NCI-H1436 treated with DMSO at 0.1 percent for 48 hours (cell line): ENCODE results near the gene EPAS1.

Source experiments
- DNase-seq: peaks from one replicate; lab custom pipeline; 2025; lab: John Stamatoyannopoulos, UW

The EPAS1 gene

DNA sequence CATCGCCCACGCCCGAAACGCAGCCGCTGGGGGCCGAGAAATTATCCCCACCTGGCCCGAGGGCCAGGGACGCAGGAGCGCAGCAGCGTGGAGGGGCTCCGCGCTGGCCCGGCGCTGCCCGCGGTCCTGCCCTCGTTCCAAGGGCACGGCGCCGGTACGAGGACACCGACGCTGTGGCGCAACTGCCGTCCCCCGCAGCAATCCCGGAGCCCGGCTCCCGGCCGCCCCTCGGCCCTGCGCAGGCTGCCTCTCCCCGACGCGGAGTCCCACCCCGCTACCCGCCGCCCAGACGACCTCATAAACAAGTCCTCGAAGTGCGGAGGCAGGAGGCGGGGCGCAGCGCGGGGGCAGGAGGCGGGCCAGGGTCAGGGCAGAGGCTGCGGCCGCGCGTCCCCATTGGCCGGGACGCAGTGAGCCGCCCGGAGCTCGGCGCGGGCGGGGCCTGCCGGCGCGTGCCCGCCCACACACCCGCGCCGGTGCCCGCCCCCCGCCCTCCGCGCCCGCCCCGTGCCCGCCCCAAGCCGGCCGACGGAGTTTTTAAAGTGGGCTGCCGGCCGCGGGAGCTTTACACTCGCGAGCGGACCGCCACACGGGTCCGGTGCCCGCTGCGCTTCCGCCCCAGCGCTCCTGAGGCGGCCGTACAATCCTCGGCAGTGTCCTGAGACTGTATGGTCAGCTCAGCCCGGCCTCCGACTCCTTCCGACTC lies at the start of gene EPAS1:
Gene EPAS1, plus strand, starts transcription at position 568 of the 706 bp plus-strand sequence. CDS start 505 bp downstream, outside the sequence.
- DNase-seq, result no peak

DNA sequence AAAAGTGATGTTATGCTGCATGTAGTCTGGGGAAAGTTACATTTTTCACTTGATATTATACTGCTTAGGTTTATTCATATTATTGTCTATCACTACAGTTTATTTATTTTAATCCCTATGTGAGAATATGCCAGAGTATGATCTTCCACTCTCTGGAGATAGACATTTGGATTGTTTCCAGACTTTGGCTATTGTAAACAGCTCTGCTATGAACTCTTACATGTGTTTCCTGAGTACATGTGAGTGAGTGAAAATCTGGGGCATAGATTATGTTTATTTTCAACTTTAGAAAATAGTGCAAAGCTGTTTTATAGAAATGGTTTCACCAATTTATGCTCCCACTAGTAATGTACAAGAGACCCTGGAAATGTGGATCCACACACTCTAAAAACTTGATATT lies 49.0 kb upstream of the EPAS1 start:
- no peak for DNase-seq

DNA sequence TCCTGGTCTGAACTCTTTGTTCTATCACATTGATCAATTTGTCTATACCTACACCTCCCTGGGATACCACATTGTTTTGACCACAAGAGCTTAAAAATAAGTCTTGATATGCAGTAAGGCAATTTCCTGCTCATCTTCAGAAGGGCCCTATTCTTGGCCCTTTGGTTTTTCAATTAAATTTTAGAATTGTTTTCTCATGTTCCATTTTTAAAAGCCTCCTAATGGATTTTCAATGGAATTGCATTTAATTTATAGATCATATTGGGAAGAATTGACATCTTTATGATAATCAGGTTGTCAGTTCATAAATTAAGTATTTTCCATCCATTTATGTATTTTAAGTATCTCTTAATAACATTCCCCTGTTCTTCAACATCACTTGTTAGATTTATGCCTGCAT lies 47.6 kb upstream of the EPAS1 start:
- DNase-seq, result no peak

DNA sequence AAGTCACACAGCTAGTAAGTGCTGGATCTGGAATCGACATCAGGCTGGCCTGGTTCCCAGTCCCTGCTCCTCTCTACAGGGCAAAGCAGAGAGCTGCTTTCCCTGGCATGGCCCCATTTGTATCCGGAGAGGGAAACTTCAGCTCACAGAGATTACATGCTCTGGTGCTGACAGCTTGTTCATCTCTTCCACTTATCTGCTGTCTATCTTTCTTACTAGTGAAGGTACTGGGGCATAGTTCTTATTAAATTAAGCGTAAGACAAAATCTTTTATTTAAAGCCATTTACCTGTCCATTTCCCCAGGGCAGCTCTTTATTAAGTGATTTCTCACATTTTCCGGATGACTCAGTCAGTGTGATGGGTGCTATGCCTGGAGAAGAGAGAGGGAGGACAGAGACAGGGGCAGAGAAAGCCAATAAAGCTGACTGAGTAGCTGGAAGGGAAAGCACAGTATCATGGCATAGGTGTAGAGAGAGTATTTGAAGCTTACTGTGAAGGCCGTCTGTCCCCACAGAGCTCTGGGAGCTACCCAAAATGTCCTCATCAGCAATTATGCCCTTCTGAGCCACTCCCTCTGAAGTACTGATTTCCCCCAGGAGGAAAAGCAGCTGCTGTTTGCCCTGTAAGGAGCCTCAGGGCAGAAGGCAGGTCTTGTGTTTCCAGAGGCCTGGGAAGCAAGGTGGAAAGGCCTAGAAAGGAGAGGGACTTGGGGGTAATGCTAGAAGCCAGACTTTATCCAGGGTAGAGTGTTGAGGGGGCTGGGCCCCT lies 44.1 kb upstream of the EPAS1 start:
- peak; percentile 66 for DNase-seq

DNA sequence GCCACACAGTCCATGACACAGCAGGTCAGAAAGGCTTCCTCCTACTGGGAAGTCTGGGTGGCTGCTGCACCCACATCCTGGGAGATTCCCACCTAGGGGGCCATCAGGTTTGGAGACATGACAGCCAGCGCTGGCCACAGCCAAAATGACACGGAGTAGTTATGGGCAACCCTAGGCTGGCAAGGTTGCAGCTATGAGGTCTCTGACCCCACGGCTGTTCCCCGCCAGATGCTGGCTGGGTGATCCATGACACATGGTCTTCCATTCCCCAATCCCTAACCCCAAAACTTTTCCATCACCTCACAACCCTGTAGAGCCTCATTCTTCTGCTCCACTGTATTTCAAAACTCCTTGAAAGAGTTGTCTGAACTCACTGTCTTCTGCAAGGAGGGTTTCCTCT lies 42.7 kb upstream of the EPAS1 start:
- DNase-seq, result no peak

DNA sequence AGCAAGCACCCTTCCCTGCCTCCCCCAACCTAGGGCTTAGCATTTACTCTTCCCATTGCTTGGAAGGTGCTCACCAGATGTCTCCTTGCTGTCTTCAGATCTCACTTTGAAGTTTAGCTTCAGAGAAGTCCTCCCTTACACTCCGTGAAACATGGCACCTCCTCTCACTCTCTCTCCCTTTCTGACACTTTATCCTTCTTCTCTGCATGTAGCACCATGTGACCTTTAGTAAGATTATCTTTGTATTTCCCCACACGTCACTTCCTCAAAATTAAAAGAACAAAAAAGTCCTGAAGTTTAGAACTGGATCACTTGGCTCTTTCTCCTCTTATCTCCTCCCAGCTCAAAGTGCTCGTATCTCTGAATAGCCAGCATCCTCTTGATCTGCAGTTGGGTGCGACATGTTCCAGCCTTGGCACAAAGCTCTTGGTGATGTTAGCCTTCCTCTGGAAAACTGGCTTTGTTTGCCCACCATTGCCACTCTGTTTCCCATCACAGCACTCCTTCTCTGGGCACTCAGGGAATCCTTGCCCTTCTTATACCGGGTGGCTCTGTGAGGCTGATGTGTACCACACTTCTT lies 40.6 kb upstream of the EPAS1 start:
- DNase-seq, result no peak

DNA sequence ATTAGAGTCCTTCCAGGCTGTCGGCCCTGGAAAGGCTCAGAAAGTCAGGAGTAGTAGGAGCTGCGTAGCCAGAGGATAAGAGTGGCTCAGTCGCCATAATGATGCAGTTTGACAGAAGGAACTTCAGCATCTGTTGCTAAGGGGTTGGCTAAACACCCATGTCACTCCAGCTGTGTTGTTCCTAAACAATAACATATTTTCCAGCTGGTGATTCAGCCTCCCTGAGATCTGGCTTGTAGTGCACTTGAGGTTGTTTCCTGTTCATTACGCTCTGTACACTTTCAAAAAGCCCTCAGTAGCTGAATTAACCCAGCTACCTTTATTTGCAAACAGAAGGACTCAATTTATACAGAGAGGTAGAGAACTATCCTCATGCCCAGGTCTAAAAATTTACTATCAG lies 39.7 kb upstream of the EPAS1 start:
- peak; percentile 98 for DNase-seq

DNA sequence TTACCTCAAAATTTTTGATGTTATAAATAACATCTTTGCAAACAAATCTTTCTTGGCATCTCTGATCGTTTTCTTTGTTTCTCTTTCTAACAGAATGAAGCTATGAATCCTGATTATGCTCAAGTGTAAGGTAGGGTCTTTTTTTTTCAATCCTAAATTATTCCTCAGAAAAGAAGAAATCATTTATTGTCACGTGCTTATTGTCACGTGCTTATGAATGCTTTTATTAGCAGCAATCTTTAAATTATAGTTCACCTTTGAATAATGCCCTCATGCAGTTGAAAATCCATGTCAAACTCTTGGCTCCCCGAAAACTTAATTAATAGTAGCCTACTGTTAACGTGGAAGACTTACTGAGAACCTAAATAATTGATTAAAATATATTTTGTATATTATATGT lies 39.2 kb upstream of the EPAS1 start:
- no peak for DNase-seq

DNA sequence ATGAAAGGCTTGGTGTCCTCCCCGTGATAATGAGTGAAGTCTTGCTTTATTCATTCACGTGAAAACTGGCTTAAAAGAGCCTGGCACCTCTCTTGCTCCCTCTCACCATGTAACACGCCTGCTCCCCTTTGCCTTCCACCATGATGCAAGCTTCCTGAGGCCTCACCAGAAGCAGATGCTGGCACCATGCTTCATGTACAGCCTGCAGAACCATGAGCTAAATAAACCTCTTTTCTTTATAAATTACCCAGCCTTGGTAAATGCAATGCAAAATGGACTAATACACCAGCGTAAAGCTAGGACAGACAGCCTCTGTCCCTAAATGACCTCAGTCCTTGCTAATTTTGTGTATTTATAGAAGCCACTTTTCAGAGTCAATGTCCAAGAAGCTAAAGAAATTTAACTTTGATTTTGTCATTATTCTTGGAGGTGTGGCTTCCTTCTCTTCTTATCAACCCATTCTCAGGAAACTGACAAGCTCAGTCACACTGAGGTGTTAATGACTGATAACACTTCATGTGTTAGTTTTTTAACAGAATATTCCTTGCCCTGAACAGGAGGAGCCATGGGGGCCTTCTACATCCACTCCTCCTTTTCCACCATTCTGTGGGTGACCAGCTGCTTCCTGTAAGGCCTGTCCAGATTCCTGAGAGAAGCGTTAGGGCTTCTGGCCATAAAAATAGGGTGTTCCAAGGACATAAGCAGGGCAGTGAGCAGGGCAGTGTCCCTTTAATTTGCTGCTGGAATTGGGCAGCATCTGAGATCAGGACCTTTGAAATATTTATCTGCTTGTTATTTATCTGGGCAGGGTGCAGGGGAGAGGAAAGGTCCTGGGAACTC lies 38.0 kb upstream of the EPAS1 start:
- DNase-seq, result no peak

DNA sequence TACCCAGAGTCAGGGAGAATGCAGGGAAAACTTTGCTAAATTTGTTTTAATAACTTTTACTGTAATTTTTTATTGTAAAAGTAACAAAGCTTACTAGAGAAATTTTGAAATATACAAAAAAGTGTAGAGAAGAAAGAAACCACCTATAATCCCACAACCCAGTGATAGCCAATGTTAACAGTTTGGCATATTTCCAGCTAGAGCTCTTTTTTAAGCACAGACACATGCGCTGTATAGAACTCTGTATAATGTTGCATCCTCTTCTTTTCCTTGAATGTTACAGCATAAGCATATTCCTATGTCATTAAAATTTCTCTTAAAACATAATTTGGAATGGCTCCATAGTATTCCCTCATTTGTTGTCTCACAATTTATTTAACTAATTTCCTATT lies 37.4 kb upstream of the EPAS1 start:
- DNase-seq, result no peak

DNA sequence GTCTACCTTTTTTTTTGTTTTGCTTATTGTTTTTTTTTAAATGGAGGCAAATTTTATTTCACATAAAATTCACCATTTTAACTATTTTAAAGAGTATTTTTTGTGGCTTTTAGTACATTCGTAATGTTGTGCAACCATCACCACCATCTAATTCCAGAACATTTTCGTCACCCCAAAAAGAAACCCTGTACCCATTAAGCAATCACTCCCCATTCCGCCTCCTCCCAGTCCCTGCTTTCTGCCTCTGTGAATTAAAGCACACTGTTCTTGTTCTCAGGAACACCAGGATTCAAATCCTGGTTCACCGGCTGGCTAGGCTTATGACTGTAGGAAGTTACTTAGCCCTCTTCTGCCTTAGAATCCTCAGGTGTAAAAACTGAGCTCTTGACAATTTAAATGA lies 36.9 kb upstream of the EPAS1 start:
- no peak for DNase-seq

DNA sequence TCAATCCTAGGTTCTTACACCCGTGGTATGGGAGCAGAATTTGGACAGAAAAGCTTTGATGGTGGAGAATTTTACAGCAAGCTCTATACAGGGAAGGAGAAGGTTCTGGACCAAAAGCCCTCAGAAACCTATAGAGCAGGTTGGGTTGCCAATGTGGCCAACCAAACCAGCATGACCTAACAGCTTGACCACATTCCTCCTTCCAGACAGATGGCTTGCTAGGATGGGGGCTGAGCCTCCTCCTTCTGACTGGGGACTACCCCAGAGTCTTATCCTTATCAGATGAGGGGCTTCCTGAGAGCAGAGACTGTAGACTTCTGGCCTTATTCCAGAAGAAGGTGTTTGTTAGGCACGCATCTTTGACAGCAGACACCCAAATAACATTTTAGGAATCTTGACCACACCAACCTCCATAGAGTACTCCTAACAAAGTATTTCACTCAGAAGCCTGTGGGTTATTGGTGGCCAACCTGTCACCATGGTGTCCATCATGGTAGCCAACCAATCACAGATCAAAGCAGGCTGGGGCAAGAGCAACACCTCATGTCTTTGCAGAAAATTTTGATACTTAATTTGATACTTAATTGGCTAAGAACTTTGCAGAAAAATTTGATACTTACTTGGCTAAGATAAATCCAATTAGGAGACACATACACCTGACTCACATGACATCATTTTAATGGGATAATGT lies 34.8 kb upstream of the EPAS1 start:
- DNase-seq, result no peak

DNA sequence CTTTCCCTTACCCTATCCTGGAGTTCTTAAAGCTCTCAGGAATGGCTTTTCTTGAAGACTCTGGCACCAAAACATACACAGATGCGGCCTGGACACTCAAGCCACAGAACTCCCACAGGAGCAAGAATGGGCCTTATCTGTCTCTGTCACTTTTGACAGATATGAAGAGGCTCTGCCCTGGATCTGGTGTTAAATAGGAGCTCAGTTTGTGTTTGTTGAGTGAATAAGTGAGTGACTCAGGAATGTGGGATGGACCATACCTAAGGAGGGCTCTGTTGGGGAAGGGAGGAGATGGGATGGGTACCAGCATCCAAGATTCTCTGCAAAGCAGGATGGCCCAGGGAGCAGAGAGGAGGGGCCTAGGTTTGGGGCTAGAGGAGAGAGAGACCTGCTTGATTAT lies 33.9 kb upstream of the EPAS1 start:
- no peak for DNase-seq

DNA sequence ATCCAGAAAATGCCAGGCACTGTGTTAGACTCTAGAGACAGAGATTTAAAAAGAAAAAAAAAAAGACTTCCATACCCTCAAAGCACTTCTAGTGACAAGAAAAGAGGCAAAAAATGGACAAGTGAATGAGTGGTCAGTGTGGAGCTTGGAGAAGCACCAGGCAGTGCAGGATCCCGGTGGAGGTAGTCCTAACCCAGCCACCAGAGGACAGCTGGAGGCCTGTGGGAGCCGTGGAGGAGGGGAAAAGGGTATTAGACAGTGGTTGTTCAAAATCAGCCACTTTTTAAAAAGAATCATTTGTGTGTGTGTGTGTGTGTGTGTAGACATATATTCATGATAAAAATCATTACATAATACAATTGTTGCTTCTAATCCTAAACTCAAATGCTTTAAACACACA lies 32.8 kb upstream of the EPAS1 start:
- DNase-seq, result no peak

DNA sequence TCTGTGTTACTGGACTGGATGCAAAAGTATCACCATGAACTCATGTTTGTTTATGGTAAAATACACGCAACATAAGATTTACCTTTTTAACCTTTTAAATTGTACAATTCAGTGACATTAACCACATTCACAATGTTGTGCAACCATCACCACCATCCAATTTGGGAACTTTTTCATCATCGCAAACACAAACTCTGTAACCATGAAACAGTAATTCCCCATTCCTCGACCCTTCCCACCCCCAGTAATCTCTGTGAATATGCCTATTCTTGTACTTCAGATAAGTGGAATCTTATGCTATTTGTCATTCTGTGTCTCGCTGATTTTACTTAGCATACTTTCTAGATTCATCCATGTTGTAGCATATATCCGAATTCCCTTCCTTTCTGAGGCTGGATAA lies 31.1 kb upstream of the EPAS1 start:
- DNase-seq, result no peak

DNA sequence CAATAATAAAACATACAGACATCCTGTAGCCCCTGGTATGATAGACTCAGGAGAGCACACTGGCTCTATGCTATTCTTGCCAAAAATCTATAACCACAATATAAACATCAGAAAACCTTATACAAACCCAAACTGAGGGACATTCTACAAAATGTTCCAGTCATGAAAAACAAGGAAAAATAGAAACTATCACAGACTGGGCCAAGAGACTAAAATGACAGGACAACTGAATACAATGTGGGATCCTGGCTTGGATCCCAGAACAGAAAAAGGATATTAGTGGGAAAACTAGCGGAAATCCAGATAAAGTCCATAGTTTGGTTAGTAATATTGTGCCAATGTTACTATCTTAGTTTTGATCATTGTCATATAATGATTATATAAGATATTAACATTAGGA lies 29.6 kb upstream of the EPAS1 start:
- DNase-seq, result no peak

DNA sequence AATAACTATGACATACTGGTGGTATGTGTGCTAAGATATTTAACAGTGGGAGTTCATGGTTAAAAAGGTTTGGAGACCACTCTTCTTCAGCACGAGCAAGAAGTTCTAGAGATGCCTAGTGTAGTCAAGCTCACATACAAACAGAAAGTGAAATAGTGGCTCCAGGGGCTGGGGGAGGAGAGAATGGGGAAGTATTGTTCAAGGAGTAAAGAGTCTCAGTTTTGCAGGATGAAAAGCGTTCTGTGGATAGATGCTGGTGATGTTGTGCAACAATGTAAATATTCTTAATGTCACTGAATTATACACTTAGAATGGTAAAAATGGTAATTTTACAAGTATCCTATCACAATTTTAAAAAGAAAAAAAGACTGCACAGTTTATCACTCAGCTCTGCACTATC lies 29.0 kb upstream of the EPAS1 start:
- no peak for DNase-seq

DNA sequence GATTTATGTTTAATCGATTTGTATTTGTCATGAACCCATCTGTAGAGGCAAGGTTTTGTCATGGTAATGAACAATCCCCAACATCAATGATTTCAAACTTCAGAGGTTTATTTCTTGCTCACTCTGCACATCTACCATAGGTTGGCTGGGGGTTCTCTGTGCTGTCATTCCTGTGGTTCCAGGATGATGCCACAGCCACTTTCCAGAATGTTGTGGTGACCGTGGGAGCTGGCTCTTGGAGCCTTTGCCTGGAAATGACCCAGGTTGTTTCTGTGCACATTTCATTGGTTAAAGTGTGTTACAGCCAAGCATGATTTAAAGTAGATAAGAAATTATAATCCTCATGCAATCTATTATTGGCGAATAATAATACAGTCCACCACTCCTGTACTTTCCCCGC lies 28.2 kb upstream of the EPAS1 start:
- no peak for DNase-seq

DNA sequence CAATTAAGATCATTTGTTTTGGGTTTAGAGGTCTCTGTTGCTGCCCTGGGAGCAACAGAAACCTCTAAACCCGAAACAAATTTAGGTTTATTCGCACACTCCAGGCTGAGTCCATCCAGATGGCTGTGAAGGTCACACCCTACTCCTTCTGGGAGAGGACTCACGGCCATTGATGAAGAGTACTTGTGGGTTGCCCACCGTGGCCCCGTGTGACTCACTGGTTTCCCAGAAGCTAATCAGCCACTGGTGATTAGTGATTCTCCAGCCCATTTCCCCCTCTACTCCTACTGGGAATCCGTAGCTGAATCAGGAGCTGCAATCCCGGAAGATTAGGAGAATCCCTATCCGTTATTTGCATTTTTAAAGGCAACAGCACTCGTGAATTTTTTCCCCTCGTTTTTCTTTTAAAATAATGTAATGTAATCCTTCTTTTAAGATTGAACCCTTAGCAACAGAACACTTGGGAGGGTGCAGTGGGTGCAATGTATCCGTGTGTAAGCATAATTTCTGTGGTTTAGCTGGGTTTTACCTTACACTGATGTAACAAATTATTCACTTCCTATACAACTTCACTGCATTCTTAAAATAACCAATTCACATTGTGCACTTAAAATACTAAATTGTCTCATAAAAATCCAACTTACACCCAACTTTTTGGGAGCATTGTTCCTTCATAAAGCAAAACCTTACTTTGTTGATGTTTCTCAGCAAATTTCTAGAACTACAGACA lies 27.5 kb upstream of the EPAS1 start:
- DNase-seq, result no peak

DNA sequence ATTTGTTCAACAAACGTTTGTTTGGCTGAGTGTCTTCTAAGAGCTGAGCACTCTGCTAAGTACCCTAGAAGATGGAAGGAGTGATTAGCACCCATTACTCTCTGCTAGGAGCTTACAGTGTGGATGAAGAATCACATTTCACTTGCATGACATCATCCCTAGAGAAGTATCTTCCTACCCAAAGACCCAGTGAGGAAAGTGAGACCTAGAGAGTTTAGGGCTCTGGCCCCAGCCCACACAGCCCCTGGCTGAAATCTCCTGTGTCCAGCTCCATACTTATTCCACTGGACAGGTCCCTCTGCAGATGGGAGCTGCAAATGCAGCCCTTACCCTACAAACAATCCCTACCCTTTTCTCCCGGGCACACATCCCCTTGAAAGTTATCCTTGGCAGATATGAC lies 26.8 kb upstream of the EPAS1 start:
- no peak for DNase-seq

DNA sequence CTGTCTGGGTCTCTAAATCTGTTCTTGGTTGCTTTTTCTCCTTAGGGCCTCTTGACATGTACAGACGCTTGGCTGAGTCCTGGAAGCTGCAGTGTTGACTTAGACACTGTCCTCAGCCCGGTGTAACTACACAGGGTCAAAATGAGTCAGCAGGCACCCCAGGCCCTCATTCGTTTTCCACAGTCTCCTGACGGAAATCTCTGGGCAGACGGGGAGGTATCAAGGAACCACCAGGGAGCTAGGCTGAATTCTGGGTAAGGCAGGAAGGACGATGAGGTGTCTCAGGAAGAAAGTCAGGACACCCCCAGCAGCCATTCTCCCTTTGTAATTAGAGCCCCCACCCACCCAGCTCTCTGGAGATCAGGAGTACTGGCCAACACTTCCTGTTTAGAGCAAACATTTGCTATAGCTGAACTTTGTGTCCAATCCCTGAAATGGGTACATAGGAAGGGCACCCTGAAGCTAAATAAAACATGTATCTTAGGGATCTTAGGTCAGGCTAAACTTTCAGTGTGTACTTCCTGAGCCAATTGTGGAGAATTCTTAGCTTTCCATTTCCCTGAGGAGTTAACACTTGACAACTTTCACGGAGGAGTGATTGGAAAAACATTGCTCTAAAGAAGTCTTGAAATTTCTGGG lies 23.9 kb upstream of the EPAS1 start:
- no peak for DNase-seq
